ENCODE results near the gene BOLA2B. TPM values are rescaled to one million over a fixed set of nuclear protein-coding genes. Genes with fewer than 3 reads are reported as not detected.
"Not testable (repeated sequence)": the region's sequence is repeated elsewhere in the genome, so short reads cannot be mapped to it uniquely, and the experiment has no call there.

Gene BOLA2B
- 19.9 and 25.6 TPM in 2 replicates for total RNA-seq

DNA sequence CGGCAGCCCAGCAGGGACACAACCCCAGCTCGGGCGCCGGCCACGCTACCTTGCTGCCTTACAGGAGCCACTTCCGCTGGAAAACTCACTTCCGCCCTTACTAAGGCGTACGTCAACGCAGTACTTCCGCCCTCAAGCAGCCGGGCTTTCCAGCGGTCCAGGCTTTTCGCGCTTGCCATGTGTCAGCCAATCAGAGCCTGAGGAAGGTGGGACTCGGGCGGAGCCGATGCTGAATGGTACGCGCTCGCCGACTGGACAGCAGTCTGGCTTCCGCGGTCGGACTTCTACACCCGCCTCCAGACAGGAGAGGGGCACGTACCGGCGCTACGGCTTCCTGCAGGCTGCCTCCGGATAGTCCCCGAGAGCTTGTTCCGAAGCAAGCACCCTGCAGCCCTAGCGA is at the start of gene BOLA2B, which contains the start of gene SLX1A:
TSS of gene BOLA2B (minus strand) at position 52 of the 400 bp plus-strand sequence. CDS start 71 bp downstream, outside the sequence.
TSS of gene SLX1A (plus strand) at position 261 of the 400 bp plus-strand sequence. CDS start 210 bp downstream, outside the sequence.
- not testable (repeated sequence) for DNase-seq (ENCODE audit: low read depth, low spot score)

- not testable (repeated sequence) for DNase-seq (ENCODE audit: low read depth, low spot score)
Observed at GRCh38 chr16:30217082-30217481, 23.6 kb upstream of the BOLA2B start.

DNA sequence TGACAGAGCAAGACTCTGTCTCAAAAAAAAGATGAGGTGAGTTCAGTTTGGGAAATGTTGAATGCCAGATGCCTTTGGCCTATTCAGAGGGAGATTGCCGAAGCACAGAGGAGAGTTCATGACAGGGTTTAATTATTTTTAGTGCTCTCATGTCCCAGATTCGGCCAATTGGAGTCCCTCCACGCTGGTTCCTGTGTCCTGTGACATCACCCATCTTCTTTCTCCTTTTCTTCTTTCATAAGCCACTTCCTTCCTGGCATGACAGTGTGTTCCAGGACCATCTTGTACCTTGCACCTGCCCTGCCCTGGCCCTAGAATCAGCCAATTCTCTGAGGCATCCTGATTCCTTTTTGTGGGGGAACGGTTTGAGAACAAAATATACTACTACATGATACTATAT is 17.9 kb upstream of the BOLA2B start:
- not testable (repeated sequence) for DNase-seq (ENCODE audit: low read depth, low spot score)

DNA sequence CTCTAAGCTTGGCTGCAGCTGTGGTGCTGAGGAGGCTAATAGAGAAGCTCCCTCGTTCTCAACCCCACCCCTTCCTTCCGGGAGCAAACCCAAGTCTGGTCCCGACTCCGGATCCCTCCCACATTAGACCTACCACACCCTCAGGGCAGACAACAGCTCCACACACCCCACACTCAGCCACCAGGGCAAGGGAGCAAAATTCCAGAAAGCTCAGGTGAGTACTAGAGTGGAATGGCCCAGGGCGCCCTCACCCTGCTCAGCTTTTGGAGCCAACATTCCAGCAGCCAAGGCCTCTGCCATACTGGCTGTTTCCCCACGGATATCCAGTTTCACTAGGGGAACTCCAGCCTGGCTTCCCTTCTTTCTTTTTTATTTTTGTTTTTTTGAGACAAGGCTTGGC is 15.6 kb upstream of the BOLA2B start:
- DNase-seq (ENCODE audit: low read depth, low spot score) = not testable (repeated sequence)

GRCh38 chr16:30207063-30207704 is 13.7 kb upstream of the BOLA2B start:
- not testable (repeated sequence) for DNase-seq (ENCODE audit: low read depth, low spot score)

DNA sequence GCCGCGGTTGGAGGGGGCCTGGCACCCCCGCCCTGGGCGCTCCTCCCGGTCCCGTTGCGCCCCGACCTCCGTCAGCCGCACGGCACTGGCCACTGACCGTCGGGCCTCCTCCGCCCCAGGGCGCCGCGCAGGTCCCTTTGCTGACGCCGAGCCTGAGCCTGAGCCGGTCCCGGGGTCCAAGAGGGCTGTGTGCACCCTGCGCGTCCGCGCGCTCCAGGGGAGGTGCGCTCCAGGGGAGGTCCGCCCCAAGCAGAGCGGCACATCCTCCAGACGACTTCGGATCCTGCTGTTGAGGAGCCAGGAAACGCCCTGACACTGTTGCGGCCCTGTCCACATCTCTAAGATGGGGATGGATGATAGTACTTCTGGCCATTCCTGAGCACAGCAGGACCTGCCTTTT is 12.8 kb upstream of the BOLA2B start:
- not testable (repeated sequence) for DNase-seq (ENCODE audit: low read depth, low spot score)

- not testable (repeated sequence) for DNase-seq (ENCODE audit: low read depth, low spot score)
Observed at GRCh38 chr16:30205541-30206236, 12.2 kb upstream of the BOLA2B start.

- not testable (repeated sequence) for DNase-seq (ENCODE audit: low read depth, low spot score)
Observed at GRCh38 chr16:30199608-30200343, 6.3 kb upstream of the BOLA2B start.

- not testable (repeated sequence) for DNase-seq (ENCODE audit: low read depth, low spot score)
Observed at GRCh38 chr16:30199049-30199448, 5.6 kb upstream of the BOLA2B start, which contains the start of gene SULT1A3. Gene SULT1A3 (plus strand): TSS chr16:30199255. CDS start chr16:30200729, 1,474 bp downstream.

DNA sequence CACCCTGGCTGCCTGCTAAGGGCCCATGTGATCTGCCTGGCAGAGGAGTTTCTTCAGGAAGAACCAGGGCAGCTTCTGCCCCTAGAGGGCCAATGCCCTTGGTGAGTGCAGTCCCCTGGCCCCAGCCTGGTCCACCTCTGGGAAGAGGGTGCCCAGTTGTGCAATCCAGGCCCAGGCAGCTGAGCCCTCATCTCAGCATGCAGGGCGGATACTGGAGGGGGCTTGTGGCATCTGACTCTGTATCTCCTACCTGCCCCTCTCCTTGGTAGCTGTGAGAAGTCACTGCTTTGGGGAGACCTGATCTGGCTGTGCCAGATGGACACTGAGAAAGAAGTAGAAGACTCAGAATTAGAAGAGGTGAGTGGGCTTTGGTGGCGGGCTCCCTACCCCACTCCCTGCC is 3.5 kb upstream of the BOLA2B start:
- not testable (repeated sequence) for DNase-seq (ENCODE audit: low read depth, low spot score)

DNA sequence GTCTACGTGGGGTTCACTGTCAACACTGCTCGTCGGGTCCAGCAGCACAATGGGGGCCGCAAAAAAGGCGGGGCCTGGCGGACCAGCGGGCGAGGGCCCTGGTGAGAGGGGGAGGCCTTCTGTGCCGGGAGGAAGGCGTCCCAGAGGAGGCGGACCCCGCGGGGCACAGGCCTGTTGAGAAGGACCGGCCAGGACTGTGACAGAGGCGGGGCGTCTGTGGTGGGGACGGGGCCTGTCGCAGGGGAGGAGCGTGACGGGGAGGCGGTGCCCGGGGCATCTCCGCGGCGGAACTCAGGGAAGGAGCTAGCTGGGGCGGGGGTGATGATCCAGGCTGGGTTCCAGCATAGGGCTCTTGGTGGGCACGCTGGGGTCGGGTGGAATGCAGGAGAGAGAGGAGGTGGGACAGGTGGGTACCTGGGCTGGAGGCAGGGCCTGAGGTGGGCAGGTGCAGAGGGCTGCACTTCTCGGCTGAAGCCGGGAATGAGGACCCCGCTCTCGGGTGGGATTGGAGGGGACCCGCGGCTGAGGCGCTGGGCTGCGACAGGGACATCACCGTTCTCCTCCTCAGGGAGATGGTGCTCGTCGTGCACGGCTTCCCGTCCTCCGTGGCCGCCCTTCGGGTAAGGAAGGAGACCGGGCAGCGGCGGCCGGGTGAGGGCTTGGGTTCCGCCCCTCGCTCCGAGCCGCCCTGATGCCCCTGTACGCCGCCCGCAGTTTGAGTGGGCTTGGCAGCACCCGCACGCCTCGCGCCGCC is 883 bp upstream of the BOLA2B start:
- DNase-seq (ENCODE audit: low read depth, low spot score) = not testable (repeated sequence)

DNA sequence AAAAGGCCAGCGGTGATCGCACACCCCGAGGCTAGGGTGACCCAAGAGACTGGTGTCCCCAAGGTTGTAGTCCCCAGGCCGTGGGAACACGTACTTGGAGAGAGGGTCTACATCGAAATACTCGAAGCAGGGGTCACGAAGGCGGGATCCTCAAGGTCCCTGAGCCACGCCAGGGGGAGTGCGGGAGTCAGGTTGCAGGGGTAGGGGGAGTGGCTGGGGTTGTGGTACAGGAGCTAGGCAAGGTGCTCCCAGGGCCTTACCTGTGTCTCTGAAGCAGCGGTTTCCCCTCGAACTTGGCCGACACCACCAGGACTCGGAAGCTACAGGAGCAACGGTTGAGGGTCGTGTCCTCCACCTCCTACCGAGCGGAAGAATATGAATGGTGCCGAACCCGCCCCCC is 368 bp downstream of the BOLA2B start:
- not testable (repeated sequence) for DNase-seq (ENCODE audit: low read depth, low spot score)

- not testable (repeated sequence) for DNase-seq (ENCODE audit: low read depth, low spot score)
Observed at GRCh38 chr16:30191158-30191557, 2.3 kb downstream of the BOLA2B start.

GRCh38 chr16:30187971-30188561 is 5.4 kb downstream of the BOLA2B start:
- no peak for DNase-seq (ENCODE audit: low read depth, low spot score)

DNA sequence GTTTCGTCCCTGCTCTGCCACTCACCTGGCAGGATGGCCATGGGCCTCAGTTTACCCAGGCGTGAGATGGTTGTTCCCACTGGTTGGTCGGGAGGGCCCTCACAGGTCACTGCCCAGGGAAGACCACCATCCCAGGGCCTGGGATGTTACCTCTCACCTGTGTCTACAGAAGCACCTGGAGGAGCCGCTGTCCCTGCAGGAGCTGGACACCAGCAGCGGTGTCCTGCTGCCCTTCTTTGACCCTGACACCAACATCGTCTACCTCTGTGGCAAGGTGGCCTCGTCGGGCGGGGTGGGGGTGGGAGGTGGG is 6.0 kb downstream of the BOLA2B start:
- no peak for DNase-seq (ENCODE audit: low read depth, low spot score)

GRCh38 chr16:30186782-30187555 is 6.5 kb downstream of the BOLA2B start:
- DNase-seq (ENCODE audit: low read depth, low spot score) = no peak

GRCh38 chr16:30186444-30186781 is 7.1 kb downstream of the BOLA2B start:
- no peak for DNase-seq (ENCODE audit: low read depth, low spot score)

GRCh38 chr16:30185683-30186421 is 7.6 kb downstream of the BOLA2B start:
- DNase-seq (ENCODE audit: low read depth, low spot score) = no peak

GRCh38 chr16:30184891-30185682 is 8.4 kb downstream of the BOLA2B start:
- DNase-seq (ENCODE audit: low read depth, low spot score) = no peak
